Panc1 (cell line): Measurements from ENCODE around the gene KANSL1L. TPM values are rescaled to one million over a fixed set of nuclear protein-coding genes. Genes with fewer than 3 reads are reported as not detected.

ENCODE experiments used
- ATAC-seq: fragments of 200-7000 bp; cut with Tn5 transposase; 2 replicates; pipeline ENCODE4 v1.9.1; 2020; ENCODE audit warnings: mild to moderate bottlenecking, moderate library complexity
- BruUV-seq: library from RNA; stranded (reverse); fragments of 400-500 nt; replicated peaks from 2 replicates; lab custom pipeline; 2021; lab: Mats Ljungman, UMichigan
- CTCF ChIA-PET: fragments of 300-600 bp; sonication (Branson Sonifier 250); formaldehyde crosslinking; loops from one replicate; lab custom pipeline; 2022; ENCODE audit warnings: antibody characterized with exemption; lab: Charles Lee
- POLR2A ChIA-PET: fragments of 300-600 bp; sonication (Branson Sonifier 250); formaldehyde crosslinking; loops from one replicate; lab custom pipeline; 2022; ENCODE audit warnings: antibody characterized with exemption; lab: Charles Lee
- DNase-seq: peaks from one replicate; pipeline ENCODE4 v3.0.0-alpha.2; 2010; ENCODE audit warnings: low read depth, low spot score
- H3K27ac ChIP-seq: 2 replicates; pipeline ENCODE4 v1.5.1; 2011; ENCODE audit warnings: mild to moderate bottlenecking, low read length, inconsistent platforms
- H3K27me3 ChIP-seq: fragments of 200-500 bp; sonication (Bioruptor generic); 2 replicates; pipeline ENCODE4 v1.6.0; 2014; ENCODE audit warnings: low read length, inconsistent platforms; ENCODE audit not compliant: control insufficient read depth, insufficient read depth
- H3K36me3 ChIP-seq: fragments of 200-500 bp; sonication (Bioruptor generic); 2 replicates; pipeline ENCODE4 v1.5.1; 2014; ENCODE audit warnings: inconsistent platforms, mild to moderate bottlenecking, low read length, moderate library complexity; ENCODE audit not compliant: control insufficient read depth, insufficient read depth
- H3K4me1 ChIP-seq: 2 replicates; pipeline ENCODE4 v1.5.1; 2011; ENCODE audit warnings: inconsistent platforms, mild to moderate bottlenecking, low read length, moderate library complexity; ENCODE audit not compliant: control insufficient read depth, insufficient read depth
- H3K4me3 ChIP-seq, 2 experiments: 2 replicates each; pipeline ENCODE4 v1.5.1; 2011 to 2012; ENCODE audit warnings: low read depth in 2 of 2, low read length in 2 of 2, mild to moderate bottlenecking in 2 of 2, inconsistent platforms in 1 of 2, moderate library complexity in 1 of 2
- H3K9me3 ChIP-seq: fragments of 200-500 bp; sonication (Bioruptor generic); 2 replicates; pipeline ENCODE4 v1.5.1; 2014; ENCODE audit warnings: low read depth, mild to moderate bottlenecking, inconsistent platforms, low read length, moderate library complexity; ENCODE audit not compliant: control insufficient read depth, insufficient read depth
- CTCF ChIP-seq: fragments of 450-650 bp; IDR thresholded peaks from 2 replicates; pipeline ENCODE4 v1.5.1; 2017; ENCODE audit warnings: mild to moderate bottlenecking
- POLR2AphosphoS5 ChIP-seq: IDR thresholded peaks from 2 replicates; pipeline ENCODE4 v1.6.1; 2012; ENCODE audit warnings: mild to moderate bottlenecking, low read depth, low read length, moderate library complexity
- SIN3A ChIP-seq: IDR thresholded peaks from 2 replicates; pipeline ENCODE4 v1.6.1; 2012; ENCODE audit warnings: low read depth, mild to moderate bottlenecking, low read length, moderate library complexity, borderline replicate concordance; ENCODE audit not compliant: insufficient read depth
- TCF7L2 ChIP-seq: IDR thresholded peaks from 2 replicates; pipeline ENCODE4 v1.6.1; 2011; ENCODE audit warnings: mild to moderate bottlenecking, low read depth, low read length, inconsistent platforms
- in situ Hi-C: cut with HindIII; loops from 2 replicates; pipeline ENCODE4 v1.10.0; 2016; ENCODE audit warnings: low sequenced_read_pairs, low pct_unique_long_range_greater_than_20kb
- intact Hi-C: fragments of 100-400 bp; cut with micrococcal nuclease; formaldehyde crosslinking; loops from one replicate; pipeline ENCODE4 v1.10.0; 2022; ENCODE audit not compliant: unreplicated experiment
- total RNA-seq: library from RNA; stranded (reverse); gene quantifications from one replicate; pipeline ENCODE4 v1.2.1, GENCODE V29; 2021; ENCODE audit not compliant: unreplicated experiment
- TF ChIP-seq, protein P1 (sequence below), 2 experiments: IDR thresholded peaks; 2 replicates each; pipeline ENCODE4 v1.6.1; 2011 to 2012; ENCODE audit warnings: low read depth in 2 of 2, control low read depth in 1 of 2, low read length in 1 of 2, mild to moderate bottlenecking in 1 of 2, moderate library complexity in 1 of 2; ENCODE audit not compliant: insufficient read depth in 1 of 2

The KANSL1L gene
- total RNA-seq, 1 experiment from 2014 or later = 10.5 TPM

DNA sequence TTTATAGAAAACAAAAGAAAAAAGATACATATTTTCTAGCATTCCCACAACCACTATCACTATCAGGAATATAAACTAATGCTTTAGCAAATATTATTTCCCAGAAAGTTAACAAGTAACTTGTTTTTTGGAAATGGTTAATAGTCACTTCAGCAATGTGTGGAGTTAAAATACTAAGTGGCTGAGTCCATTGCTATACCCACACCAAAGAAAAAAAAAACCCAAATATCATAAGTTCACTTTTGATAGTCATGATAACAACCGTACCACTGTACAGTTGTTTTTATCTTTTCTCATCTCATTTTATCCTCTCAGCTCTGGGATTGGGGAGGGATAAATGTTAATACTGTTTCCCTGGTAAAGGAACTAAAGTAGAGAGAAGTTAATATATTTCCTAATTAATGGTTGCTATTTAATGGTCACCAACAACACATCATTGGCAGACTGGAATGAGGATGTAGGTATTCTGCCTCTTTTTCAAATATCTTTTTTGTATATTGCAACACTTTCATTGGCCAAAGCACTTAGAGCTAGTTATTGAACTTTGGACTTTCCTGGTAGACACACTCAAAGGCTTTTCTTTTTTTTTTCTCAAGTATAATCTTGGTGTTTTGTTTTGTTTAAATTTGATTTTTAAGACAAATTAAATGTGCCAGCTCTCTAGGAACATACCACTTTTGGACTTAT, 18.4 kb upstream of the KANSL1L start:
- TF ChIP-seq CTCF (no peak), TCF7L2 (no peak), POLR2AphosphoS5 (no peak), SIN3A (no peak)
- TF ChIP-seq, protein P1, sequence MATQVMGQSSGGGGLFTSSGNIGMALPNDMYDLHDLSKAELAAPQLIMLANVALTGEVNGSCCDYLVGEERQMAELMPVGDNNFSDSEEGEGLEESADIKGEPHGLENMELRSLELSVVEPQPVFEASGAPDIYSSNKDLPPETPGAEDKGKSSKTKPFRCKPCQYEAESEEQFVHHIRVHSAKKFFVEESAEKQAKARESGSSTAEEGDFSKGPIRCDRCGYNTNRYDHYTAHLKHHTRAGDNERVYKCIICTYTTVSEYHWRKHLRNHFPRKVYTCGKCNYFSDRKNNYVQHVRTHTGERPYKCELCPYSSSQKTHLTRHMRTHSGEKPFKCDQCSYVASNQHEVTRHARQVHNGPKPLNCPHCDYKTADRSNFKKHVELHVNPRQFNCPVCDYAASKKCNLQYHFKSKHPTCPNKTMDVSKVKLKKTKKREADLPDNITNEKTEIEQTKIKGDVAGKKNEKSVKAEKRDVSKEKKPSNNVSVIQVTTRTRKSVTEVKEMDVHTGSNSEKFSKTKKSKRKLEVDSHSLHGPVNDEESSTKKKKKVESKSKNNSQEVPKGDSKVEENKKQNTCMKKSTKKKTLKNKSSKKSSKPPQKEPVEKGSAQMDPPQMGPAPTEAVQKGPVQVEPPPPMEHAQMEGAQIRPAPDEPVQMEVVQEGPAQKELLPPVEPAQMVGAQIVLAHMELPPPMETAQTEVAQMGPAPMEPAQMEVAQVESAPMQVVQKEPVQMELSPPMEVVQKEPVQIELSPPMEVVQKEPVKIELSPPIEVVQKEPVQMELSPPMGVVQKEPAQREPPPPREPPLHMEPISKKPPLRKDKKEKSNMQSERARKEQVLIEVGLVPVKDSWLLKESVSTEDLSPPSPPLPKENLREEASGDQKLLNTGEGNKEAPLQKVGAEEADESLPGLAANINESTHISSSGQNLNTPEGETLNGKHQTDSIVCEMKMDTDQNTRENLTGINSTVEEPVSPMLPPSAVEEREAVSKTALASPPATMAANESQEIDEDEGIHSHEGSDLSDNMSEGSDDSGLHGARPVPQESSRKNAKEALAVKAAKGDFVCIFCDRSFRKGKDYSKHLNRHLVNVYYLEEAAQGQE (IDR thresholded peaks at IDR 0.05; ENCODE audit: insufficient read depth in 1 of 2, low read depth in 2 of 2, low read length in 1 of 2) = no peak
- Histone ChIP-seq H3K36me3 (no peaks in the 10 kb centered on the region), H3K9me3 (no peaks in the 10 kb centered on the region), H3K4me3 (no peak overlapping the region), H3K4me1 (no peaks in the 10 kb centered on the region), H3K27ac (no peak overlapping the region), H3K27me3 (peaks cover 6% of the 10 kb centered on the region; the same call in 1 of the 2 replicates)
- intact Hi-C loops (loop anchor here (10.0 kb wide), 3 partner anchors 765 to 1795 kb away; partner anchors contain the start of gene MAP2), in situ Hi-C loops (no loop called here)
- CTCF ChIA-PET = no interaction called here
- POLR2A ChIA-PET = no interaction called here
- BruUV-seq = no TSS peak
- no peak for DNase-seq
- no peak for ATAC-seq

GRCh38 chr2:210188755-210189154, 17.5 kb upstream of the KANSL1L start:
- ATAC-seq = no peak
- intact Hi-C loops (no loop called here), in situ Hi-C loops (no loop called here)
- H3K4me3 ChIP-seq = no peak overlapping the region
- no peak overlapping the region for H3K27ac ChIP-seq
- TF ChIP-seq, protein P1 (IDR thresholded peaks at IDR 0.05; ENCODE audit: insufficient read depth in 1 of 2, low read depth in 2 of 2, low read length in 1 of 2) = no peak
- TF ChIP-seq CTCF = no peak
- no peak for TF ChIP-seq SIN3A
- no peak for TF ChIP-seq TCF7L2
- no peak for TF ChIP-seq POLR2AphosphoS5
- H3K4me1 ChIP-seq = no peaks in the 10 kb centered on the region
- H3K27me3 ChIP-seq = peaks cover 6% of the 10 kb centered on the region; the same call in 1 of the 2 replicates
- ChIA-PET CTCF (no interaction called here), POLR2A (no interaction called here)
- no peak for DNase-seq
- H3K9me3 ChIP-seq = no peaks in the 10 kb centered on the region
- no peaks in the 10 kb centered on the region for H3K36me3 ChIP-seq
- no TSS peak for BruUV-seq
